Esophagus muscularis mucosa (tissue), 4 donors: ENCODE data around the gene NKD2.

Experiments
- CTCF ChIP-seq, 3 experiments: fragments of 200-600 bp in 2 of 3; fragments of 450-650 bp in 1 of 3; sonication (generic) in 2 of 3; IDR thresholded peaks; one replicate each; pipeline ENCODE4 v1.5.1; 2017 to 2019; ENCODE audit warnings: antibody characterized with exemption in 3 of 3, mild to moderate bottlenecking in 2 of 3, moderate library complexity in 1 of 3
- EP300 ChIP-seq: sonication (generic); formaldehyde crosslinking; IDR thresholded peaks from one replicate; pipeline ENCODE4 v1.6.1; 2017; ENCODE audit warnings: antibody characterized with exemption
- POLR2A ChIP-seq: fragments of 450-650 bp; IDR thresholded peaks from one replicate; pipeline ENCODE4 v1.6.1; 2017; ENCODE audit warnings: antibody characterized with exemption, moderate library complexity, mild to moderate bottlenecking, low read depth
- POLR2AphosphoS5 ChIP-seq, 2 donors: sonication (generic); formaldehyde crosslinking; IDR thresholded peaks; one replicate each; pipeline ENCODE4 v1.6.1; 2017; ENCODE audit warnings: antibody characterized with exemption in 2 of 2

GRCh38 chr5:1060535-1060981 is 52.0 kb downstream of the NKD2 start:
- TF ChIP-seq CTCF (IDR thresholded peaks at IDR 0.05), result no peak
- TF ChIP-seq EP300, result no peak
- TF ChIP-seq POLR2A, result no peak
- TF ChIP-seq POLR2AphosphoS5 (IDR thresholded peaks at IDR 0.05), result no peak
